AG09309 (cell line): ENCODE results near the gene WSCD2.

Source experiments
- DNase-seq: peaks from one replicate; pipeline ENCODE4 v3.0.0-alpha.2; 2010; ENCODE audit warnings: low read depth
- H3K4me3 ChIP-seq: 2 replicates; pipeline ENCODE4 v1.5.1; 2011; ENCODE audit warnings: mild to moderate bottlenecking, low read depth, low read length, moderate library complexity; ENCODE audit not compliant: control insufficient read depth
- TF ChIP-seq, protein P1 (sequence below): IDR thresholded peaks from 2 replicates; pipeline ENCODE4 v1.5.1; 2011; ENCODE audit warnings: mild to moderate bottlenecking, low read depth, low read length, inconsistent platforms; ENCODE audit not compliant: insufficient read depth, control insufficient read depth; ENCODE audit errors: missing control alignments

The WSCD2 gene

DNA sequence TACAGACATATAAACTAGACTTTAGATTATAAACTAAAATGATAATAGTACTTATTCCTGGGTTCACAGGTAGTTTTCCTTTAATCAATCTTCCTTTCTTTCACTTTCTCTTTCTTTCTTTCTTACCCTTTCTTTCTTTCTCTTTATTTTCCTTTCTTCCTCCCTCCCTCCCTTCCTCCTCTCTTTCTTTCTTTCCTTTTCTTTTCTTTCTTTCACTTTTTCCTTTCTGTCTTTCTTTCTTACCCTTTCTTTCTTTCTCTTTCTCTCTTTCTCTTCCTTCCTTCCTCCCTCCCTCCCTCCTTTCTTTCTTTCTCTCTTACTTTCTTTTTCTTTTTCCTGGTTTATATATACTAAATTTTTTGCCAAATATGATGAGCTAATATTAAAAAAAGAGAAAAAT, 148.5 kb downstream of the WSCD2 start:
- no peak for DNase-seq
- TF ChIP-seq, protein P1, sequence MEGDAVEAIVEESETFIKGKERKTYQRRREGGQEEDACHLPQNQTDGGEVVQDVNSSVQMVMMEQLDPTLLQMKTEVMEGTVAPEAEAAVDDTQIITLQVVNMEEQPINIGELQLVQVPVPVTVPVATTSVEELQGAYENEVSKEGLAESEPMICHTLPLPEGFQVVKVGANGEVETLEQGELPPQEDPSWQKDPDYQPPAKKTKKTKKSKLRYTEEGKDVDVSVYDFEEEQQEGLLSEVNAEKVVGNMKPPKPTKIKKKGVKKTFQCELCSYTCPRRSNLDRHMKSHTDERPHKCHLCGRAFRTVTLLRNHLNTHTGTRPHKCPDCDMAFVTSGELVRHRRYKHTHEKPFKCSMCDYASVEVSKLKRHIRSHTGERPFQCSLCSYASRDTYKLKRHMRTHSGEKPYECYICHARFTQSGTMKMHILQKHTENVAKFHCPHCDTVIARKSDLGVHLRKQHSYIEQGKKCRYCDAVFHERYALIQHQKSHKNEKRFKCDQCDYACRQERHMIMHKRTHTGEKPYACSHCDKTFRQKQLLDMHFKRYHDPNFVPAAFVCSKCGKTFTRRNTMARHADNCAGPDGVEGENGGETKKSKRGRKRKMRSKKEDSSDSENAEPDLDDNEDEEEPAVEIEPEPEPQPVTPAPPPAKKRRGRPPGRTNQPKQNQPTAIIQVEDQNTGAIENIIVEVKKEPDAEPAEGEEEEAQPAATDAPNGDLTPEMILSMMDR, result no peak
- H3K4me3 ChIP-seq, result no peak overlapping the region

DNA sequence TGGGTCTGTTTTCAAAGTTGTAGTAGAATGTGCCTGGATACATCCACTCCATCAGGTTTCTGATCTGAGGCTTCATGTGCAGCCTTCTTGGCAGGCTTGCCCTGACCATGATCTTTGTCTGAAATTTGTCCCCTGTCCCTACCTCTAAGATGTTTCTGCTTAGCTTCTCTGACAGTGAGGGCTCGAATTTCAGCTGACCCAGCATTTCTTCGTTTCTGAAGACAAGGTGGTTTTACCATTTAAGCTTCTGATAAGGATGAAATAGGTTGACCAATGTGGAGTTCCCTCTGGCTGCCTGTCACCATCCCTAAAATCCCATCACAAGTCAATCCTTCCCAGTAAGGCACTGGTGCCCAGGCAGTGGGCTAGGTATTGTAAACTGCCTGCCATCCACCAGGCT, 153.1 kb downstream of the WSCD2 start:
- DNase-seq, result no peak
- TF ChIP-seq, protein P1, result no peak
- no peak overlapping the region for H3K4me3 ChIP-seq

DNA sequence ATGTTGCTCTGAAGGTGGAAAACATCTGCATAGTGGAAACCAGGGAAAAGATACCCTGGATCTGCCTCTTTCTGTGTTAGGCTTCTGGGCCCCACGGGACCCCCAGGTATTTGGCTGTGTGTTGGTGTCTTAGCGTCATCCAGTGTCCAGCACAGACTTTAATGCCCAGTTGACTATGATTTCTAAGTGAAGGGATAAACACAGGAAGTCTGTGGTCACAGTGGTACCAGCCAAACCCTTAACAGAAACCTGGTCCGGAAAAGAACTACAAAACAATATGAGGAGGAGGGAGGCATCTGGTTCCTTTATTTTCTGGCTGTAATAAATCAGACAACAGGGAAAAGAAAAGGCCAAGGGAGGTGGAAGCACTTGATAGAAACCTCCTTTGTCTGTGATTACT, 153.6 kb downstream of the WSCD2 start:
- TF ChIP-seq, protein P1, result no peak
- DNase-seq, result no peak
- H3K4me3 ChIP-seq, result no peak overlapping the region

DNA sequence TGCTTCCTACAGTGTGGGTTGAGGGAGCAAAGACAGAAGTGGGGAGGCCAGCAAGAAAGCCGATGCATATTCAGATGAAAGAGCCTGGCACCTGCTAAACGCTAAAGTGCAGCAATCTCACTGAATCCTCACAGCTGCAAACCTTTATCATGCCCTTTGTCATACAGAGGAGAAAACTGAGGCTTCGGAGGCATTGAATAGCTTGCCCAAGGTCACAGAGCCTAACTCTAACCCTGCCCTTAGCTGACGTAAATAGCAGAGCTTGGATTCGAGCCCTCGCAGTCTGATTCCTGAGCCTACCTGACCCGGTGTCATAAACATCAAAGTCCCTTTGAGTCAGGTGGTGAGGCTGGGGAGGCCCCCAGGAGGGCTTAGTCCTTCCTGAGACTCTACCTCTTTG, 155.1 kb downstream of the WSCD2 start:
- DNase-seq, result no peak
- H3K4me3 ChIP-seq, result no peak overlapping the region
- TF ChIP-seq, protein P1, result no peak

DNA sequence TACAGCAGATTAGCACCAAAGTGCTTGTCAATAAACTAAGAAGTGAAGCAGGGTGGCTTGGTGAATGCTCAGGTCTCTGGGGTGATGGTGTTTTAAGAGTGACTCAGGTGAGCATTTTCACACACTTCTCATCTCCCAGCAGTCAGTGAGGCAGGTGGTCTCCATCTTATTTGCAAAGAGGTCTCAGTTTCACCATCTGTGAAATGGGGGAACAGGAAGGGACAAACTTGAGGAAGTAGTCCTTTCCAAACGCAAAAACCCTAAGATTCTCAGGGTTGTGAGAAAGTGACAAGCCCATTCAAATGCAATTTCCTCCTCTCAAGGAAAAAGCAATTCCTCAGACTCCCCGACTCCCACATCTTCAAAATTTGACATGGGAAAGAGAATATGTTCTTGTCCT, 155.9 kb downstream of the WSCD2 start:
- TF ChIP-seq, protein P1, result no peak
- no peak for DNase-seq
- no peak overlapping the region for H3K4me3 ChIP-seq

DNA sequence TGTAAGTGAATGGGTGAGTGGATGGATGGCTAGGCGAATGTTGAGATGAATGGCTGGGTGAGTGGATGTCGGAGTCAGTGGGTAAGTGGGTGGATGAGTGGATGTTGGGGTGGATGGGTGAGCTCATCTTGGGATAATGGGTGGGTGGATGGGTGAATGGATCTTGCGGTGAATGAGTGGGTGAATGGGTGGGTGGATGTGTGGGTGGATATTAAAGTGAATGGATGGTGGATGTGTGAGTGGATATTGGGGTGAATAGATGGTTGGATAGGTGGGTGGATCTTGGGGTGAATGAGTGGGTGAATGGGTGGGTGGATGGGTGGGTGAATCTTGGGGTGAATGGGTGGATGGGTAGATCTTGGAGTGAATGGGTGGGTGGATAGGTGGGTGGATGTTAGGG, 158.1 kb downstream of the WSCD2 start:
- no peak for DNase-seq
- TF ChIP-seq, protein P1, result no peak
- no peak overlapping the region for H3K4me3 ChIP-seq
